ENCODE results near the gene MAPK10.

DNA sequence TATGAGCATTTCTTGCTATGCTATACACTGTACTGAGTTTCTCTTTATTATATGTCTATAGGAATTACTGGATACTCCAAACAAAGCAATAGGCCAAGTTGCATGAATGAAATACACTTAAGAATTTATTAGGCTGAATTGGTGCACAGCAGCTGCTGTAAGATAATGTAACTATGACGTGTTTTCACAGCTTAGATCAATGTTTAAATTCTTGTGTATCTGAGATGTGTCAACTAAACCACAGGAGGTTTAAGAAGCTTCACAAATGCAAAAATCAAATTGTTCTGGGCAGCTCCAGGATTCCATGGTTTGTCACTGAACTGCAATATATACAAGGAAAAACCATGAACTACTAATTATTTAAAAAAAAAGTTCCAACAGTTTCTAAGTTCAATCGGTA lies 156.7 kb downstream of the MAPK10 start:
- TF ChIP-seq, protein P1, sequence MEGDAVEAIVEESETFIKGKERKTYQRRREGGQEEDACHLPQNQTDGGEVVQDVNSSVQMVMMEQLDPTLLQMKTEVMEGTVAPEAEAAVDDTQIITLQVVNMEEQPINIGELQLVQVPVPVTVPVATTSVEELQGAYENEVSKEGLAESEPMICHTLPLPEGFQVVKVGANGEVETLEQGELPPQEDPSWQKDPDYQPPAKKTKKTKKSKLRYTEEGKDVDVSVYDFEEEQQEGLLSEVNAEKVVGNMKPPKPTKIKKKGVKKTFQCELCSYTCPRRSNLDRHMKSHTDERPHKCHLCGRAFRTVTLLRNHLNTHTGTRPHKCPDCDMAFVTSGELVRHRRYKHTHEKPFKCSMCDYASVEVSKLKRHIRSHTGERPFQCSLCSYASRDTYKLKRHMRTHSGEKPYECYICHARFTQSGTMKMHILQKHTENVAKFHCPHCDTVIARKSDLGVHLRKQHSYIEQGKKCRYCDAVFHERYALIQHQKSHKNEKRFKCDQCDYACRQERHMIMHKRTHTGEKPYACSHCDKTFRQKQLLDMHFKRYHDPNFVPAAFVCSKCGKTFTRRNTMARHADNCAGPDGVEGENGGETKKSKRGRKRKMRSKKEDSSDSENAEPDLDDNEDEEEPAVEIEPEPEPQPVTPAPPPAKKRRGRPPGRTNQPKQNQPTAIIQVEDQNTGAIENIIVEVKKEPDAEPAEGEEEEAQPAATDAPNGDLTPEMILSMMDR (IDR thresholded peaks at IDR 0.05): no peak
- no peak for TF ChIP-seq ZFX (IDR thresholded peaks at IDR 0.05; ENCODE audit: borderline replicate concordance)

All from 22Rv1 (cell line).